Karpas-422 (cell line): ENCODE results near the gene GALE. TPM values are rescaled to one million over a fixed set of nuclear protein-coding genes. Genes with fewer than 3 reads are reported as not detected.
A peak's percentile ranks its signal among the peaks of the same experiment; 100 is the strongest.

ENCODE experiments used
- DNase-seq: peaks from one replicate; pipeline ENCODE4 v3.0.0-alpha.2; 2015
- H2AFZ ChIP-seq: fragments of 200-600 bp; sonication (generic); 2 replicates; pipeline ENCODE4 v1.6.1; 2014; ENCODE audit warnings: antibody characterized with exemption, low read length, mixed read lengths
- H3K27ac ChIP-seq: fragments of 200-600 bp; sonication (generic); 2 replicates; pipeline ENCODE4 v1.5.1; 2014; ENCODE audit warnings: mild to moderate bottlenecking, low read length, moderate library complexity
- H3K27me3 ChIP-seq: fragments of 200-600 bp; sonication (generic); 2 replicates; pipeline ENCODE4 v1.6.1; 2014; ENCODE audit warnings: low read length, mixed read lengths
- H3K36me3 ChIP-seq: fragments of 200-600 bp; sonication (generic); 2 replicates; pipeline ENCODE4 v1.6.1; 2014; ENCODE audit warnings: low read length, mixed read lengths; ENCODE audit not compliant: insufficient read depth
- H3K4me1 ChIP-seq: fragments of 200-600 bp; sonication (generic); 2 replicates; pipeline ENCODE4 v1.6.1; 2014; ENCODE audit warnings: mild to moderate bottlenecking, low read length, mixed read lengths
- H3K4me2 ChIP-seq: fragments of 200-600 bp; sonication (generic); 2 replicates; pipeline ENCODE4 v1.6.1; 2014; ENCODE audit warnings: low read length, low read depth, mild to moderate bottlenecking; ENCODE audit not compliant: poor library complexity, severe bottlenecking
- H3K4me3 ChIP-seq: fragments of 200-600 bp; sonication (generic); 2 replicates; pipeline ENCODE4 v1.5.1; 2014; ENCODE audit warnings: mild to moderate bottlenecking, antibody characterized with exemption, low read length, mixed read lengths
- H3K79me2 ChIP-seq: fragments of 200-600 bp; sonication (generic); 2 replicates; pipeline ENCODE4 v1.6.1; 2014; ENCODE audit warnings: mild to moderate bottlenecking, low read length, mixed read lengths
- H3K9ac ChIP-seq: fragments of 200-600 bp; sonication (generic); 2 replicates; pipeline ENCODE4 v1.6.0; 2014; ENCODE audit warnings: low read length
- H3K9me2 ChIP-seq: fragments of 200-600 bp; sonication (generic), shearing (Covaris generic); replicated peaks from 2 replicates; pipeline ENCODE4 v1.6.0; 2014; ENCODE audit warnings: mild to moderate bottlenecking, low read length, moderate library complexity; ENCODE audit not compliant: insufficient read depth
- H3K9me3 ChIP-seq: fragments of 300-700, 200-600 bp; sonication (generic); 2 replicates; pipeline ENCODE4 v1.6.1; 2014; ENCODE audit warnings: low read length, mixed read lengths
- H4K20me1 ChIP-seq: fragments of 200-600 bp; sonication (generic); 2 replicates; pipeline ENCODE4 v1.6.1; 2014; ENCODE audit warnings: mild to moderate bottlenecking, antibody characterized with exemption, low read length, low read depth; ENCODE audit not compliant: insufficient read depth
- total RNA-seq: library from RNA; depleted of rRNA; stranded (reverse); fragments of >200 nt; shearing (Covaris generic); gene quantifications from 2 replicates; pipeline ENCODE4 v1.2.3, GENCODE V29; 2014; ENCODE audit warnings: low replicate concordance

Gene GALE
- total RNA-seq, 1 experiment from 2014 or later = 39.7 TPM

DNA sequence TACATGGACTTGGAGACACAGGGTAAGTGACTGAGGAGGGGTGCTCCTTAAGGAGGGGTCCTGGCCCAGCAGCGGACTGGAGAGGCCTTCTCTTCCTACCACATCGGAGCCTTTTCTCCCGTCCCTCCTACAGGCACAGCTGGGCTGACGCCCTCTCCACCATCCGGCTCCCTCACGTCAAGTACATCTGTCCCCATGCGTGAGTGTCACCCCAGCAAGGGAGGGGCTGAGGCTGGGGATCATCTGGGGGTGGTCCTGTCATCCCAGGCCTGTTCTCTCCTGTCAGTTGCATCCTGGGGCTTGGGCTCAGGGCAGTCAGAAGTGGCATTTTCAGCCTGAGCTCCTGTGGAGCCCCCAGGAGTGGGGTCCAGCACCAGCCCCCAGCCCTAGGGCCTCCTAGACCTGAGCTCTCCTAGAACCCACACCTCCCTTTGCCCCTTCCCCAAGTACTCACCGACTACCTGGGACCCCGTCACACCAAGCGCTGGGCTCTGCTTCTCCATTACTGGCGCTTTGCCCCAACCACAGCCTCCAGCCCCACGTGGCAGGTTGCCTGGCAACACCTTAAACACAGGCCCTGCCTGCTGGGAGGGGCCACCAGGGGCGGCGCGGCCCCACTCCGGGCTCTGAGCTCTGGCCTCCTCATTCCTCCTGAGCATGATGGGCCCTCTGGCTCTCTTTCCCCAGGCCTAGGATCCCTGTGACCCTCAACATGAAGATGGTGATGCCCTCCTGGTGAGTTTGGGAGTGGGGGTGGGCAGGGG is 7.4 kb downstream of the GALE start:
- Histone ChIP-seq H3K4me2 (no peak overlapping the region), H3K9ac (no peak overlapping the region)
- DNase-seq = no peak

DNA sequence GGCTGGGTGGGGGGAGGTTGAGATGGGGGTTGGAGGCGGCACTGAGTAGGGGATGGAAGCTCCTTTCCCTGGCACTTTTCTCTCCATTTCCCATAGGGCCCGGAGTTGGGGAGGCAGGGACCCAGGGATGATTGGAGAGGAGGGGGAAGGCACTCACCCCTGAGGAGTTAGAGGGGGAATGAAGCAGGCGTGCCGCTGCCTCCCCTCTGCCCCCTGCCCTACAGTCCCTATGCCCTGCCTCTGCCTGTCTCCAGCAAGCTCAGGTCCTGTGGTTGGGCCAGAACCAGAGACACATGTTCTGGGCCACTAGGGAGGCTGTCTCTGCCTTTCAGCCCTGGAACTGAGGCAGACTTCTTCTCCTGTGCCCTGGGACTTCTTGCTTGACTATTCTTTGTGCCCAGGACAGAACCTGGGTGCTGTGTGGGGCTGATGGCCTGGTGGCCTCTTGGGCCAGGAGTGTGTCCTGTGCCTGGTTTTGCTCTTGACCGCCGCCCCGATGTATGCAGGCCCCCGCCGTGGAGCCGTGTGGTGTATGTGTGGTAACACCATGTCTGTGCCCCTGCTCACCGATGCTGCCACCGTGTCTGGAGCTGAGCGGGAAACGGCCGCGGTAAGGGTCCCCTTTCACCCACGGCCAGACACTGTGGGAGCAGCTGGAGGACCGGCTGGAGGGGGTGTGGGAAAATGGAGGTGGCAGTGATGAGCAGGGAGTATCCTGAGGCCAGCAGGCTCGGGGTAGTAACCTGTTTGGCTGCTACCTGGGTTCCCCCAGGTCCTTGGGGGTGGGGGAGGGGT is 8.2 kb downstream of the GALE start:
- H3K36me3 ChIP-seq = 0 out of 2 replicates have a peak, but pooled peaks cover 7% of the 10 kb centered on the region
- H3K9ac ChIP-seq = peak overlapping the region; percentile 89
- DNase-seq = no peak
- peaks cover 24% of the 10 kb centered on the region for H3K4me1 ChIP-seq
- H3K27ac ChIP-seq = no peak overlapping the region
- H3K79me2 ChIP-seq = peaks cover 20% of the 10 kb centered on the region
- peaks cover 6% of the 10 kb centered on the region; the same call in 1 of the 2 replicates for H4K20me1 ChIP-seq
- H2AFZ ChIP-seq = no peak overlapping the region
- no peaks in the 10 kb centered on the region for H3K27me3 ChIP-seq
- peak overlapping the region; percentile 99 for H3K4me2 ChIP-seq
- H3K9me3 ChIP-seq = no peaks in the 10 kb centered on the region
- H3K4me3 ChIP-seq = peak overlapping the region; percentile 96
- H3K9me2 ChIP-seq = no peaks in the 10 kb centered on the region

More for the DNA sequence above, 7.4 kb downstream of the GALE start:
- Histone ChIP-seq H4K20me1 (peaks cover 6% of the 10 kb centered on the region; the same call in 1 of the 2 replicates), H3K36me3 (no peaks in the 10 kb centered on the region), H3K79me2 (peaks cover 20% of the 10 kb centered on the region), H3K27me3 (no peaks in the 10 kb centered on the region), H3K4me1 (peaks cover 24% of the 10 kb centered on the region), H3K4me3 (no peak overlapping the region), H3K27ac (no peak overlapping the region), H2AFZ (no peak overlapping the region), H3K9me3 (no peaks in the 10 kb centered on the region), H3K9me2 (no peaks in the 10 kb centered on the region)

DNA sequence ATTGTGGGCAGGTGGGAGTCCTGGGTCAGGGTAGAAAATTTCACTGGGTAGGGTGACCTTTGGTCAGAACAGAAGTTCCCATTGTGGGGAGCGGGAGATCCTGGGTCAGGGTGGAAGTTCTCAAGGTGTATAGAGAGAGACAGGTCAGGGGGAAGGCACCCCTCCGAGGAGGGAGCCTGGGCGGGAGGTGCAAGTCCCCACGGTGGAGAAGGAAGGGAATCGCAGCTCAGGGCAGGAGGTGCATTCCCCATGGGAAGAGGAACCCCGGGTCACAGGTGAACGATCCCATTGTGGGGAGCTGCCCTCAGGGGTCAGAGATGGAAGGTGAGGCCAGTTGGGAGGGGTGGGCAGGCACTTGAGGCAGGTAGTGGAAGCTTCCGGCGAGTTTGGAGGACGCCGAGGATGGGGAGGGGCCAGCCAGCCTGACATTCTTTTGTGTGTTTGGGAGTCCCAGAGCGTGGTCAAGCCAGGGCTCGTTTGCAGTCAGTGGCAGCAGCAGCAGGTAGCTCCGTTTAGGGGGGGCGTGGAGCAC is 9.0 kb downstream of the GALE start:
- H3K27me3 ChIP-seq = no peaks in the 10 kb centered on the region
- H3K4me1 ChIP-seq = peaks cover 24% of the 10 kb centered on the region
- 0 out of 2 replicates have a peak, but pooled peaks cover 9% of the 10 kb centered on the region for H3K36me3 ChIP-seq
- no peaks in the 10 kb centered on the region for H3K9me2 ChIP-seq
- peak overlapping the region; percentile 89 for H3K9ac ChIP-seq
- H3K27ac ChIP-seq = peak overlapping the region; percentile 55
- no peaks in the 10 kb centered on the region for H3K9me3 ChIP-seq
- peaks cover 20% of the 10 kb centered on the region for H3K79me2 ChIP-seq
- H2AFZ ChIP-seq = no peak overlapping the region
- peak; percentile 62 for DNase-seq
- H3K4me2 ChIP-seq = peak overlapping the region; percentile 99
- peak overlapping the region; percentile 96 for H3K4me3 ChIP-seq
- H4K20me1 ChIP-seq = peaks cover 6% of the 10 kb centered on the region; the same call in 1 of the 2 replicates

DNA sequence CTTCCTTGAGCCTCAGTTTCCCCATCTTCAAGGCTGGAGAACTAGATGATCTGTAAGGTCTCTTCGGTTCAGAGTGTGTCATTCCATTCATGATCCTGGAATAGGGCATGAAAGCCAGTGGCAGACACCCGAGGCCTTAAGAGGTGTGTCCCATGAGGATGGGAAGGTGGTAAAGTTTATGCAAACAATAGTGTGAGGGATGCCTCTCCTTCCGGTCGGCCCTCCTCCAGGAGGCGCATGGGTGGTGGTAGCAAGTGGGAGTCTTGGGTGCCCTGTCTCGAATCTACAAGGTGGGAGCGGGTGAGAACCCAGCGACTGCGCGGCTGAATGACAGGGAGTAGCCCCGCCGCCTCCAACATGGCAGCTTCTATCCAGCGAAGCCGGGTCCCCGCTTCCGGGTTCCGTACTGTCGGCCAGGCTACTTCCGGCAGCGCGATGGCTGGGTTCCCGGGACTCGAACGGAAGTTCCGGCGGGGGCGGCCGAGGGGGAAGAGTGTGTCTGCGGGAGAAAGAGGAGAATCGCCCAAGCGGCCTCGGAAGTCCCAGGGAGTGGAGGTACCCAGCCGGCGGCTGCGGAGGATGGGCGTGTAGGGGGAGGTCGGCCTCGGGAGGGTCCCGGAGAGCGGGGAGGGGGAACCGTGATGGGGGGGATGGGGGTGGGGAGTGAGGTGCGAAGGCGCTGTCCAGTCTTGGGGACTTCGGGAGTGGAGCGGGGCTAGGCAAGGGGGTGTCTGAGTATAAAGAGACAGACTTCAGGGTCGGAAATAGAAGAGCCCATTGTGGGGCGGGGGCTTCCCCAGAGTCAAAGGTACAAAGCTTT is 9.6 kb downstream of the GALE start, which contains the start of gene LYPLA2:
Gene LYPLA2, plus strand, starts transcription at position 450 of the 820 bp plus-strand sequence. CDS start 1,538 bp downstream, outside the sequence.
- H3K27me3 ChIP-seq = no peaks in the 10 kb centered on the region
- H3K4me1 ChIP-seq = peaks cover 24% of the 10 kb centered on the region
- peak within 1 kb of the TSS; percentile 99 for H3K4me2 ChIP-seq
- peak within 1 kb of the TSS; percentile 89 for H3K9ac ChIP-seq
- H4K20me1 ChIP-seq = peaks cover 6% of the 10 kb centered on the region; the same call in 1 of the 2 replicates
- no peaks in the 10 kb centered on the region for H3K9me3 ChIP-seq
- H2AFZ ChIP-seq = peak within 1 kb of the TSS; percentile 80
- no peaks in the 10 kb centered on the region for H3K9me2 ChIP-seq
- peaks cover 13% of the 10 kb centered on the region for H3K36me3 ChIP-seq
- peaks cover 20% of the 10 kb centered on the region for H3K79me2 ChIP-seq
- H3K27ac ChIP-seq = peak within 1 kb of the TSS; percentile 55
- peak within 1 kb of the TSS; percentile 96 for H3K4me3 ChIP-seq
- peak; percentile 96 for DNase-seq

DNA sequence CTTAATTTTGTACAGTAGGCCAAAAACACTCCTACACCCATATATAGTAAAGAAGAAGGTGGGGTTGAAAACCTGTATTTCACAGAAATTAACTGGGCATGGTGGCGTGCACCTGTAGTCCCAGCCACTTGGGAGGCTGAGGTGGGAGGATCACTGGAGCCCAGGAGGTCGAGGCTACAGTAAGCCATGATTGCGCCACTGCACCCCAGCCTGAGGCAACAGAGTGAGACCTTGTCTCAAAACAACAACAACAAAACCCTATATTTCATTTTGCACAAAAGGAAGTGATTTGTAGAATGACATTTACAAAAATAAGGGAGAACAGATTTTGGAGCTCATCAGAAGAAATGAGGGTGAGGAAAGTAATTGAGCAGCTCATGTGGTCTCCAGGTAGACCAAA is 11.9 kb downstream of the GALE start:
- Histone ChIP-seq H3K27me3 (no peaks in the 10 kb centered on the region), H3K4me3 (no peak overlapping the region), H3K9ac (no peak overlapping the region), H3K4me1 (peaks cover 24% of the 10 kb centered on the region), H2AFZ (no peak overlapping the region), H3K4me2 (no peak overlapping the region), H3K36me3 (peaks cover 31% of the 10 kb centered on the region), H4K20me1 (peaks cover 6% of the 10 kb centered on the region; the same call in 1 of the 2 replicates), H3K9me2 (no peaks in the 10 kb centered on the region), H3K79me2 (peaks cover 27% of the 10 kb centered on the region), H3K9me3 (no peaks in the 10 kb centered on the region), H3K27ac (0 out of 2 replicates have a peak overlapping the region, but pooled peaks have one; percentile 4)
- no peak for DNase-seq

DNA sequence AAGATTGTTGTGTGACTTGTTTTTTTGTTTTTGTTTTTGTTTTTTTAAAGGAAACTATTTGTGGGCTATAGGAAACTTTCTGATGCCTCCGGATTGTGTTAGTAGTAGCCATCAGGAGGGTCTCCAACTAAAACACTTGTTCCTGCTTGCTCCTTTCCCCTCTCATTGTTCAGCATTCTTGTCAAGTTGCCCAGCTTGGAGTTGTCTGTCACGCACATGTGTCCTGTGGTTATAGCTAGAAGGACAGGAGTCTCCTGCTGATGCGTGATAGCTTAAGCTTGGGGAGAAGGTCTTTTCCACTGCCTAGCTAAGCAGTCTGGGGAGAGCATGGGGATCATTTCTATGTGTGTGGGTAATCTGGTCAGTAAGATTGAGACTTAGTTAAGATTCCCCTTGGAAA is 12.9 kb downstream of the GALE start:
- no peaks in the 10 kb centered on the region for H3K9me2 ChIP-seq
- no peak overlapping the region for H3K4me3 ChIP-seq
- H3K9ac ChIP-seq = no peak overlapping the region
- no peaks in the 10 kb centered on the region for H3K9me3 ChIP-seq
- no peak for DNase-seq
- no peak overlapping the region for H3K27ac ChIP-seq
- H4K20me1 ChIP-seq = peaks cover 6% of the 10 kb centered on the region; the same call in 1 of the 2 replicates
- H2AFZ ChIP-seq = no peak overlapping the region
- no peaks in the 10 kb centered on the region for H3K27me3 ChIP-seq
- no peak overlapping the region for H3K4me2 ChIP-seq
- peaks cover 32% of the 10 kb centered on the region for H3K36me3 ChIP-seq
- H3K4me1 ChIP-seq = peaks cover 24% of the 10 kb centered on the region
- H3K79me2 ChIP-seq = peaks cover 26% of the 10 kb centered on the region

DNA sequence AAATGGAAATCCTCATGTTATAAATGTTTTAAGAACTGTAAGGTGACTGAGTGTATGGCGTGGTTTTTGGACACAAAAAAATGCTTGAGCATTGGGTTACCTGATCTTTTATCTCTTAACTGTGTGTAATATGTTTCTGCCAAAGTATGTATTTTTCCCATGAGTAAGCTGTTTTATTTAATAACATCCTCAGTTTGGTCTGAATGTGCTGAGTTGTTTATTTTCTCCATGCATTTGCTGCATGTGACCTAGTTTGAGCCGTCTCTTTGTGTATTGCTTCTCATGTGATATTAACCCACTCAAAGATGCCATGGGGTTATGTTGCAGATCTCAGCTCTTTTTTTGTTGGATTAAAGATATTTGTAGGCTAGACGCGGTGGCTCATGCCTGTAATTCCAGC is 15.7 kb downstream of the GALE start:
- Histone ChIP-seq H3K27ac (no peak overlapping the region), H3K4me3 (no peak overlapping the region), H3K9me2 (no peaks in the 10 kb centered on the region), H3K9ac (no peak overlapping the region), H4K20me1 (peaks cover under 1% of the 10 kb centered on the region; the same call in 1 of the 2 replicates), H2AFZ (no peak overlapping the region), H3K36me3 (peaks cover 44% of the 10 kb centered on the region), H3K4me1 (peaks cover 13% of the 10 kb centered on the region), H3K4me2 (no peak overlapping the region), H3K9me3 (no peaks in the 10 kb centered on the region), H3K79me2 (peaks cover 37% of the 10 kb centered on the region), H3K27me3 (no peaks in the 10 kb centered on the region)
- no peak for DNase-seq
